HCT116 (cell line): ENCODE measurements around the gene BMP7.

ENCODE experiments used
- CTCF ChIP-seq, 3 experiments: fragments of 200-600 bp in 1 of 3; sonication (generic) in 1 of 3; IDR thresholded peaks in 2 of 3; conservative IDR thresholded peaks in 1 of 3; 2 replicates each; pipeline ENCODE4 v1.5.1; 2012 to 2017; ENCODE audit warnings: low read depth in 2 of 3, low read length in 2 of 3, antibody characterized with exemption in 1 of 3, borderline replicate concordance in 1 of 3, control low read depth in 1 of 3, mild to moderate bottlenecking in 1 of 3, mixed read lengths in 1 of 3, mixed run types in 1 of 3, moderate library complexity in 1 of 3; ENCODE audit not compliant: insufficient read depth in 1 of 3
- ELF1 ChIP-seq: IDR thresholded peaks from 2 replicates; pipeline ENCODE4 v1.6.1; 2012; ENCODE audit warnings: low read depth, borderline replicate concordance
- POLR2A ChIP-seq: IDR thresholded peaks from 2 replicates; pipeline ENCODE4 v1.7.0; 2011; ENCODE audit warnings: borderline replicate concordance; ENCODE audit not compliant: insufficient read depth, insufficient read length; ENCODE audit errors: extremely low read depth
- TCF7L2 ChIP-seq: IDR thresholded peaks from 2 replicates; pipeline ENCODE4 v1.7.0; 2011; ENCODE audit warnings: borderline replicate concordance, inconsistent platforms; ENCODE audit not compliant: insufficient read depth, insufficient read length; ENCODE audit errors: extremely low read depth

- TF ChIP-seq CTCF (IDR thresholded peaks at IDR 0.05 in 2 of 3, conservative IDR thresholded peaks at IDR 0.05 in 1 of 3; ENCODE audit: borderline replicate concordance in 1 of 3, insufficient read depth in 1 of 3, low read depth in 2 of 3, low read length in 2 of 3) = no peak
- no peak for TF ChIP-seq ELF1
- TF ChIP-seq TCF7L2 = no peak
- TF ChIP-seq POLR2A = no peak
Observed at GRCh38 chr20:57197352-57198131, 68.9 kb downstream of the BMP7 start.
